PC-9 (cell line): ENCODE data around the gene CALHM4.

Experiments used
- EZH2 ChIP-seq: fragments of 200-600 bp; sonication (generic); IDR thresholded peaks from 2 replicates; pipeline ENCODE4 v1.8.0; 2017; ENCODE audit warnings: antibody characterized with exemption, low read depth
- TF ChIP-seq, protein P1 (sequence below): fragments of 200-600 bp; sonication (generic); conservative IDR thresholded peaks from 2 replicates; pipeline ENCODE4 v1.6.1; 2017; ENCODE audit warnings: mixed run types, antibody characterized with exemption, mild to moderate bottlenecking, moderate library complexity

DNA sequence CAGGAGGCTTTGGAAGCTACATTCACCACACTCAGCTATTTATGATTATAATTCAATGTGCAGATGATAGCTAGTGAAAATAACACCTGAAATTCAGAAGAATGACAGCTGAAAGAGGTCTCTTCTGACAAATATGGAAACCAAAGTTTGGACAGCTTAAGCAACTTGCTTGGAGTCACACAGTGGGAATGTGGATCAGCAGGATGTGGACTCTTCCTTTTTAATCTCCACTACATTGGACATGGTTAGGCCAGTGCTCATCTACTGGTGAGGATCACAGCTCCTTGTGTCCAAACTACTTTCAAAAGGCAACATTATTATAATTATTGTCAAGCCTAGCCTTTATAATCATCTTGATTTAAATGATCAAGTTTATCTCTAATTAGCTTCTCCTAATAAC is 18.4 kb upstream of the CALHM4 start:
- TF ChIP-seq, protein P1, sequence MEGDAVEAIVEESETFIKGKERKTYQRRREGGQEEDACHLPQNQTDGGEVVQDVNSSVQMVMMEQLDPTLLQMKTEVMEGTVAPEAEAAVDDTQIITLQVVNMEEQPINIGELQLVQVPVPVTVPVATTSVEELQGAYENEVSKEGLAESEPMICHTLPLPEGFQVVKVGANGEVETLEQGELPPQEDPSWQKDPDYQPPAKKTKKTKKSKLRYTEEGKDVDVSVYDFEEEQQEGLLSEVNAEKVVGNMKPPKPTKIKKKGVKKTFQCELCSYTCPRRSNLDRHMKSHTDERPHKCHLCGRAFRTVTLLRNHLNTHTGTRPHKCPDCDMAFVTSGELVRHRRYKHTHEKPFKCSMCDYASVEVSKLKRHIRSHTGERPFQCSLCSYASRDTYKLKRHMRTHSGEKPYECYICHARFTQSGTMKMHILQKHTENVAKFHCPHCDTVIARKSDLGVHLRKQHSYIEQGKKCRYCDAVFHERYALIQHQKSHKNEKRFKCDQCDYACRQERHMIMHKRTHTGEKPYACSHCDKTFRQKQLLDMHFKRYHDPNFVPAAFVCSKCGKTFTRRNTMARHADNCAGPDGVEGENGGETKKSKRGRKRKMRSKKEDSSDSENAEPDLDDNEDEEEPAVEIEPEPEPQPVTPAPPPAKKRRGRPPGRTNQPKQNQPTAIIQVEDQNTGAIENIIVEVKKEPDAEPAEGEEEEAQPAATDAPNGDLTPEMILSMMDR, result no peak
- no peak for TF ChIP-seq EZH2
